Breast epithelium (tissue), 3 donors: Measurements from ENCODE around the gene PTGFRN.

Experiments used
- CTCF ChIP-seq, 3 donors: fragments of 450-650 bp; IDR thresholded peaks; one replicate each; pipeline ENCODE4 v1.5.1; 2016 to 2017; ENCODE audit warnings: antibody characterized with exemption in 3 of 3, mild to moderate bottlenecking in 3 of 3, moderate library complexity in 3 of 3
- POLR2A ChIP-seq: fragments of 450-650 bp; IDR thresholded peaks from one replicate; pipeline ENCODE4 v1.6.1; 2016; ENCODE audit warnings: antibody characterized with exemption, mild to moderate bottlenecking, moderate library complexity
- POLR2AphosphoS5 ChIP-seq, 3 donors: sonication (generic); formaldehyde crosslinking; IDR thresholded peaks; one replicate each; pipeline ENCODE4 v1.6.1; 2017; ENCODE audit warnings: antibody characterized with exemption in 3 of 3

GRCh38 chr1:116934586-116935207, 25.0 kb downstream of the PTGFRN start:
- TF ChIP-seq CTCF (IDR thresholded peaks at IDR 0.05) (peak in 2 of 3 donors; percentile 14 to 17), POLR2A (no peak), POLR2AphosphoS5 (IDR thresholded peaks at IDR 0.05) (no peak)
